Measurements from ENCODE around the gene SMYD1.

SMYD1 gene

GRCh38 chr2:88122141-88122884 lies 54.7 kb downstream of the SMYD1 start:
- no peak for DNase-seq (ENCODE audit: low read depth in 2 of 3, low spot score in 1 of 3)

GRCh38 chr2:88123164-88123974 lies 55.7 kb downstream of the SMYD1 start:
- DNase-seq (ENCODE audit: low read depth in 2 of 3, low spot score in 1 of 3): no peak

GRCh38 chr2:88123975-88124917 lies 56.6 kb downstream of the SMYD1 start:
- no peak for DNase-seq (ENCODE audit: low read depth in 2 of 3, low spot score in 1 of 3)

DNA sequence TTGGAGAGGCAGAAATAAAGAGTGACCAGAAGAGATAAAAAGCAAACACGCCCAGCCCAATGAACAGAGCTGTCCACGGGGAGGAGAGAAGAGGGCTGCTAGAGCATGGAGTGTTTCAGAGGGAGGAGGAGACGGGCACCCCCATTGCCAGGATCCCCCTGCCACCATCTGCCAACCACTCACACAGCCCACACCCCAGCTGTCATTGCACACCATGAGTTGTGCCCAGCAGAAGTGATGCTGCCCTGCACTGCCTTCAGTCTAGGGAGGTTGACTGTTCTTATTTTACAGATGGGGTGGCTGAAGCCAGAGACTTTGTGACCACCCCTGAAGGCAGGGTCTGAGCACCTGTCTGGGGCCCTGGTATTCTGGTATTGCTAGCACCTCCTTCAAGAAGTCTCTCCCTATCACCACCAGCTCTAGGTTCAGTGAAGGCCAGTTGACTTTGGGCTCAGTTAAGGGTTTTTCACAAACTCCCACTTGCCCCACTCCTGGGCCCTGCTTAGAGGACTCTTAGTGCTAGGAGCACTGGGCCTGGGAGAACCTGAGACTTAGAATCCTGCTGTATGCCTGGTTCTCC lies 57.8 kb downstream of the SMYD1 start:
- no peak for DNase-seq (ENCODE audit: low read depth in 2 of 3, low spot score in 1 of 3)

DNA sequence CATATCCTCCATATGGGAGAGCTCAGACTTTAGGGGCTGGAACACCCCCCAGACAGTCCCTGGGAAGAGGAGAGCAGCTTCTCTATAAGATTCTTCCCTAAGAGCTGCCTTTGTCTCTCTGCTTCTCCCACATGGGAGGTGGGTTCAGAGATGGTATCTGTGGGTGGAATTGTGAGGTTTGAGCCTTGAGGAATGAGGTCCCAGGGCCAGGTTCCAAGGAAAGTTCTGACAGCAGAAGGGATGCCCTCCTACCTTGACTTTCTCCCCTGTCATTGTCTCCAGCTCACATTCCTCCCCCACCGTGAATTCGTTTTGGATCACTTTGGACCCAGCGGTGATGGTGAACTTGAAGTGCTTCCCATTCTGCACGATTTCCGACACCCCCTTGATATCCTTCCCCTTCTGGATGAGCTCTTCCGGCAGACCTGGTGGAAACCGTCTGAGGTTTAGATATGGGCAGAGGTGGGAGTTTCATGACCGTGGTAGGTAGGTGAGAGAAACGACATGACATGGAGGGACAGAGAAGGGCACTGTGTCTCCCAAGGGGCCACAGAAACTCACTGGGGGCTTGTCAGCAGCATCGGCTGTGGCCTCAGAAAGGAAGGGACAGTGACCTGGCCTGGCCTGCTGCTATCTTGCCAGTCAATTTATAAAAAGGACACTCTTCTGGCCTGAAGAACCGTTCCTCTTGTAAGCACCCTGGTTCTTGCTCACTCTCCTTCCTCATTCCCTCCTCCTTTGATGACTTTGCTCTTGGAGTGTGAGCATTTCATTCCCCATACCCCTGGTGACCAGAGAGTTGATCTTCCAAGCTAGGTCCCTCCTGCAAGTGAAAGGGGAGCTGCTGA lies 58.5 kb downstream of the SMYD1 start:
- DNase-seq (ENCODE audit: low read depth in 2 of 3, low spot score in 1 of 3): no peak

DNA sequence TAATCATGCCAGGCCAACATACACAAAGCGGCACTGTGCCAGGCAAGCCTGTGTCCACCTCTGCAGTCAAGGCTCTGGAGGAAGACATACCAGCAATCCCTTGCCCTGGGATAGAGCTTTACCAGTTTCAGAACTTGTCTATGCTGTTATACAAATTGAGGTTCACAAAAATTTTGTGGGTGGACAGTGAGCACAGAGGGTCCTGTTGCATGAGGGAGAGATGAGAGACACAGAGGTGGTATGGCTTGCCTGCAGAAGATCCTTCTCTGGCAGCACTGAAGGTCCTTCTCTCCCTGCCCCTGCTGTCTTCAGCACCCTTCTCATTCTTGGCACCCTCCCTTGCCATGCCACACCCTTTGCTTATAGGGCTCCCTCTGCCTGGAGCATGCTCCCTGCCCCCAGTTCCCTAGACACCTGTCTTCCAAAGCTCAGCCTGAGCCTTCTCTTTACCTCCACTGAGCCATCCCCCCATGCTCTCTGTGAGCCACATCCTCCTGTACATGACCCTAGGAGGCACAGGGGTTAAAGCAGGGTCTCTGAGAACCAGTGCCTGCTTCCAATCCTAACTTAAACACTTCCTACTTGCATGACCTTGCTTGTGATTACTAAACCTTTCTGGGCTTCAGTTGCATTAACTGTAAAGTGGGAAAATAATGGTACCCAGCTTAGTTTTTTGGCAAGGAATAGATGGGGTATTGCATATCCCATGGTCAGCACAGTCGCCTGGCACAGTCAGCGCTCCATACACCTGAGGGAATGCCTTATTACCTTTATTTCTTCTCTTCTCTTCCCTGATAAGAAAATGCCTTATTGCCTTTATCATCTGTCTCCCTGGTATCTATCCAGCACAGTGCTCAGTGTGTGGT lies 59.4 kb downstream of the SMYD1 start:
- no peak for DNase-seq (ENCODE audit: low read depth in 2 of 3, low spot score in 1 of 3)

DNA sequence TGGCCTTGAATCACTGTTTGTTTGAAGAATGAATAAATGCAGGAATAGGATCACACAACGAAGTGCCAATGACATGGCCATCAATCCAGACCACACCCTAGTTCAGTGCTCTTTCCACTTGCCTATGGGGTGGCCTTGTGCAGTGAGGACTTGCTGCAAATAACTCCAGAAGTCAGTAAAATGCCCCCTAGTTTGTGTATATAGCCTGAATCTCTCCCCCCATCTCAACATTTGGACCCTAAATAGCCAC lies 59.9 kb downstream of the SMYD1 start:
- no peak for DNase-seq (ENCODE audit: low read depth in 2 of 3, low spot score in 1 of 3)

- no peak for DNase-seq (ENCODE audit: low read depth in 2 of 3, low spot score in 1 of 3)
Measured at GRCh38 chr2:88127888-88128653, 60.4 kb downstream of the SMYD1 start, which contains the start of gene FABP1. TSS of gene FABP1 (minus strand) at chr2:88128062. CDS start at chr2:88128017, 45 bp downstream.

DNA sequence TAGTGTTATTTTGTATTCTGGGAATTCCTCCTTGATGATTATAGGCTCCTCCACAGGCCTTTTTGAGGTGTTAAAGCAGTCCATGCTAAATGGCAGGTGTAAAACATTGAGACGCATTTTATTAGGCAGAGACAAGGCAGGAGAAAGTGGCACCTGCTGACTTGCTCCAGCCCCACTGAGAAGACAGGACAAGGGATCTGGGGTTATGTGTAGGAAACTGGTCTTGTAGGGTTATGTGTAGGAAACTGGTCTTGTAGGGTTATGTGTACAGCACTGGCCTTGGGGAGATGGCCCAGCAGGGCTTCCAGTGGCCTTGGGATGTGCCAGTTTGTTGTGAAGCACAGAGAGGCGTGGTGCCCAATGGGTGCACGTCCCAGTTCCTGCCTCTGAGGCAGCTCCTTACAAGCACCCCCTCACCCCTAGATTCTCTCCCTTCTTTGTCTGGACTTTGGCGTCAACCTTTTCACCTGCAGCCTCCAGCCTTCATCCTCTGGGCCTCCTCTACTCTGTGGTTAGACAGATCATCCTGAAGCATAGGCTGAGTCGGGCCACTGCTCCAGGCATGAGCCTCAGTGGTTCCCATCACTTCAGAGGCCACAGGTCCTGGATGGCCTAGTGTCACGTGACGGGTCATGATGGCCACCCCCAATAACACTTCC lies 61.2 kb downstream of the SMYD1 start:
- no peak for DNase-seq (ENCODE audit: low read depth in 2 of 3, low spot score in 1 of 3)

- no peak for DNase-seq (ENCODE audit: low read depth in 2 of 3, low spot score in 1 of 3)
Measured at GRCh38 chr2:88129313-88129959, 61.8 kb downstream of the SMYD1 start.

DNA sequence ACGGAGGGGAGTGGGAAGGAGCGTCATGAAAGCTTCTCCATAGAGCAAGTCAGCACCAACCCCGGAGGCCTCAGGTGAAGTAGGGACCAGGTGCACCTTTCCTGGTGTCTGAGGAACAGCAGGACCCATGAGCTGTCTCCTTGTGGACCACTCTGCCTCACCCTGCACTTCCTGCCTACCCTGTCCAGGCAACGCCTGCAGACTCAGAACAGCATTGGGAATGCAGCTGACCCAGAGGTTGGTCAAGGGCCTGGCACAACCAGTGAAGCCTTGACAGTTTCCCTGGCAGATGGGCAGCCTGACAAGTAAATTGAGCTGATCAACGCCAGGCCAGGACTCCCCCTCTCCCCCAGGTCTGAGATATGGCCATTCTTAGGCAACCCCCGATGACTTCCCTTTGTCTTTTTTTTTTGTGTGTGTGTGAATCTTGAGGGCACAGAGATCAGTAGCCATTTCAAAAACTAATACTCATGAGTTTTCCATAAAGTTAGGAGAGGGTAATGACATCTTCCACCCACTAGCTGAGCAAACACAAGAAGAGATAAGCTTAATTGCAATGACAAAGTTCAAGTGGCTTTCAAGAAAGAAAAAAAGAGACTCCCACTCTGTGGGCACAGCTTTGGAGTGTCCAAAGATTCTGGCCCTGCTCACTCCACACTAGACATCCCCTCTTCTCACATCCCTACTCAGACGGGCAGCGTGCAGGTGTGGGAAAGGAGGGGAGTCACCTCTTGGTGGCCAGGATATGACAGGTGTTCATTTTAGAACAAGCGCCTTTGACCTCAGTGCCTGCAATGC lies 63.8 kb downstream of the SMYD1 start:
- no peak for DNase-seq (ENCODE audit: low read depth in 2 of 3, low spot score in 1 of 3)

DNA sequence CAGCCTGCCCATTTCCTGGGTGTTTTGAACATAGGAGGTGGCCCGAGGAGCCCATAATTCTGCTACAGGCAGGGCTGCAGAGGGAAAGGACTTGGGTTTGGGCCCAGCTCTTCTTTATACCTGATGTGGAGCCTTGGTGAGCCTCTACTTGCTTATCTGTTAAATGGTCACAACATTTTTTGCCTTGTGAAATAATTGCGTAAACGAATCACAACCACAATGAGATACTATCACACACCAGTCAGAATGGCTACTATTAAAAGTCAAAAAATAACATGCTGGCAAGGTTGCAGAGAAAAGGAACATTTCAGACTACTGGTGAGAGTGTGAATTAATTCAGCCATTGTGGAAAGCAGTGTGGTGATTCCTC lies 64.4 kb downstream of the SMYD1 start:
- no peak for DNase-seq (ENCODE audit: low read depth in 2 of 3, low spot score in 1 of 3)

GRCh38 chr2:88133875-88134274 lies 66.2 kb downstream of the SMYD1 start:
- DNase-seq (ENCODE audit: low read depth in 2 of 3, low spot score in 1 of 3): no peak

- DNase-seq (ENCODE audit: low read depth in 2 of 3, low spot score in 1 of 3): no peak
Measured at GRCh38 chr2:88136817-88137216, 69.2 kb downstream of the SMYD1 start.

DNA sequence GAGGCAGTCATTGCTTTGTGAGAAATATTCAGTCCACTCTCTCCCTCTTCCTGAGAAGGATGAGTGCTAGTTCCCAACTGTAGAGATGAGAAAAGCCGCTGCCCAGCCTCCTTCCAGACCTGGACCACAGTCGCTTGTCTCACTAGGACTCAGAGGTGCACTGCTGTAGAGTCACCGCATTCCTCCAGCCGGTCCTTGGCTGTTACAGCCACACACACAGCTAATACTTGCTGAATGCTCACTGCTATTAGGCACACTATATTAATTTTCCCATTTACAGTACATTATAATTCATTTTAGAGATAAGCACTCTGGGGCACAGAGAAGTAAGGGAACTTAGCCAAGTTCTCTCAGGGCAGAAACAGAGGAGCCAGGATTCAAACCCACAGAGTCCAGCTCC lies 70.2 kb downstream of the SMYD1 start:
- DNase-seq (ENCODE audit: low read depth in 2 of 3, low spot score in 1 of 3): no peak

GRCh38 chr2:88139203-88139702 lies 71.6 kb downstream of the SMYD1 start:
- DNase-seq (ENCODE audit: low read depth in 2 of 3, low spot score in 1 of 3): no peak

- DNase-seq (ENCODE audit: low read depth in 2 of 3, low spot score in 1 of 3): no peak
Measured at GRCh38 chr2:88139804-88140203, 72.2 kb downstream of the SMYD1 start.

Measured in stimulated activated CD4-positive, alpha-beta T cell treated with anti-CD3 and anti-CD28 coated beads, Interleukin-12 subunit alpha, Interleukin-12 subunit beta, amount 100 ng/mL, for 48 hours (primary cell).